Measurements from ENCODE around the gene IL1RAPL1.

The IL1RAPL1 gene

DNA sequence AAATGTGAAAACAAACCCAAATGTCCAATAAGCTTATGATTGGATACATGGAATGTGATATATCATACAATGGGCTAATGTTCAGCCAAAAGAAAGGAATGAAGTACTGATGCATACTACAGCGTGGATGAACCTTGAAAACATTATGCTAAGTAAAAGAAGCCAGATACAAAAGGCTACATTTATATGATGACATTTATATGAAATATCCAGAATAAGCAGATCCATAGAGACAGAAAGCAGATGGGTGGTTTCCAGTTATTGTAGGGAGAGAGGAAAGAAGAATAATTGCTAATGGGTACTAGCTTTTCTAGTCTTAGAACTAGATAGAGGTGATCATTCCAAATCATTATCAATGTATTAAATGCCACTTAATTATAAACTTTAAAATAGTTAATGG is 801.3 kb downstream of the IL1RAPL1 start:
- no peak for DNase-seq
- Histone ChIP-seq H3K27me3 (no peaks in the 10 kb centered on the region), H3K36me3 (no peaks in the 10 kb centered on the region), H3K4me1 (no peaks in the 10 kb centered on the region), H3K4me3 (ENCODE audit: low read depth, low read length) (no peak overlapping the region), H3K9me3 (no peaks in the 10 kb centered on the region)
- TF ChIP-seq, protein P1, sequence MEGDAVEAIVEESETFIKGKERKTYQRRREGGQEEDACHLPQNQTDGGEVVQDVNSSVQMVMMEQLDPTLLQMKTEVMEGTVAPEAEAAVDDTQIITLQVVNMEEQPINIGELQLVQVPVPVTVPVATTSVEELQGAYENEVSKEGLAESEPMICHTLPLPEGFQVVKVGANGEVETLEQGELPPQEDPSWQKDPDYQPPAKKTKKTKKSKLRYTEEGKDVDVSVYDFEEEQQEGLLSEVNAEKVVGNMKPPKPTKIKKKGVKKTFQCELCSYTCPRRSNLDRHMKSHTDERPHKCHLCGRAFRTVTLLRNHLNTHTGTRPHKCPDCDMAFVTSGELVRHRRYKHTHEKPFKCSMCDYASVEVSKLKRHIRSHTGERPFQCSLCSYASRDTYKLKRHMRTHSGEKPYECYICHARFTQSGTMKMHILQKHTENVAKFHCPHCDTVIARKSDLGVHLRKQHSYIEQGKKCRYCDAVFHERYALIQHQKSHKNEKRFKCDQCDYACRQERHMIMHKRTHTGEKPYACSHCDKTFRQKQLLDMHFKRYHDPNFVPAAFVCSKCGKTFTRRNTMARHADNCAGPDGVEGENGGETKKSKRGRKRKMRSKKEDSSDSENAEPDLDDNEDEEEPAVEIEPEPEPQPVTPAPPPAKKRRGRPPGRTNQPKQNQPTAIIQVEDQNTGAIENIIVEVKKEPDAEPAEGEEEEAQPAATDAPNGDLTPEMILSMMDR (IDR thresholded peaks at IDR 0.05; ENCODE audit: low read depth, low read length): no peak

DNA sequence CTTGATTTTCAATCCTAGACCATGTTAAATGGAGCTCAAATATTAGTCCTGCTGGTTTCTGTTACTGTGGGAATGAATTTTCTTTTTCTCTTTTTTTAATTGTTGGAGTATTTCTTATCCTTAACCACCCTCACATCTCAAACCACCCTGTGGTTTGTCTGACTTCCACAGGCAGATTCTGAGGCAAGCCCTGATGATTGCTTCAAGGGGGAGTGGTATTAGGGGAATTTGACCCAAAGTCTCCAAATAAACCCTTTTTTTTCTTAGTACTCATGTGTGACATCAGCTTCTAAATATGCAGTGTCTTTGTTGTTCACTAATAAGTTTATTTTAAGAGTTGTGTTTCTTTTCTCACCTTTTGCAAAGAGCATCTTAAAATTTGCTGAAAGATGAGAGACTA is 810.3 kb downstream of the IL1RAPL1 start:
- Histone ChIP-seq H3K27me3 (no peaks in the 10 kb centered on the region), H3K9me3 (no peaks in the 10 kb centered on the region), H3K4me3 (ENCODE audit: low read depth, low read length) (no peak overlapping the region), H3K36me3 (no peaks in the 10 kb centered on the region), H3K4me1 (no peaks in the 10 kb centered on the region)
- TF ChIP-seq, protein P1 (IDR thresholded peaks at IDR 0.05; ENCODE audit: low read depth, low read length): no peak
- DNase-seq: no peak

- DNase-seq: no peak
- H3K27me3 ChIP-seq: no peaks in the 10 kb centered on the region
- H3K36me3 ChIP-seq: no peaks in the 10 kb centered on the region
- H3K4me1 ChIP-seq: no peaks in the 10 kb centered on the region
- no peak overlapping the region for H3K4me3 ChIP-seq (ENCODE audit: low read depth, low read length)
- TF ChIP-seq, protein P1 (IDR thresholded peaks at IDR 0.05; ENCODE audit: low read depth, low read length): no peak
- no peaks in the 10 kb centered on the region for H3K9me3 ChIP-seq
These were observed 820.1 kb downstream of the IL1RAPL1 start for GRCh38 chrX:29407357-29407756.

- no peak for DNase-seq
- TF ChIP-seq, protein P1 (IDR thresholded peaks at IDR 0.05; ENCODE audit: low read depth, low read length): no peak
- no peak overlapping the region for H3K4me3 ChIP-seq (ENCODE audit: low read depth, low read length)
- no peaks in the 10 kb centered on the region for H3K36me3 ChIP-seq
- H3K4me1 ChIP-seq: no peaks in the 10 kb centered on the region
- no peaks in the 10 kb centered on the region for H3K9me3 ChIP-seq
- H3K27me3 ChIP-seq: no peaks in the 10 kb centered on the region
These were observed 832.7 kb downstream of the IL1RAPL1 start for GRCh38 chrX:29419774-29420553.

DNA sequence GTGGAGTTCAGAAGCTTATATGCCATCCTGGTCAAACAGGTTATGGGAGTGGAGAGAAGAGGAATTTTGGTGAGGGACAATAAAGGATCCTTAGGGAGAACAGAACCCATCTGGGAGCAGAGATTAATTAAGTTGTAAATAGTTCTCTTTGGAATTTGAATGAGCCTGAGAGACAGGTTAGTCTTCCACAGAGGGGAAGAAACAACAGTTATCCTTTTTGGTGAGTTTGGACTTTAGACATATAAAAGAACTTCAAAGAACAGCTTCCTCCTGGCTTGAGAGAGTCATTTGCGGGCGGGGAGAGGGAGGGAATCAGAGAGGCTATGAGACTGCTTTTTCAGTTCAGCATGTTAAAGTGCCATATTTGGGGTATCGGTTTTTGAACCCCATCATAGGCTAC is 834.8 kb downstream of the IL1RAPL1 start:
- TF ChIP-seq, protein P1 (IDR thresholded peaks at IDR 0.05; ENCODE audit: low read depth, low read length): no peak
- Histone ChIP-seq H3K4me1 (no peaks in the 10 kb centered on the region), H3K9me3 (no peaks in the 10 kb centered on the region), H3K27me3 (no peaks in the 10 kb centered on the region), H3K4me3 (ENCODE audit: low read depth, low read length) (no peak overlapping the region), H3K36me3 (no peaks in the 10 kb centered on the region)
- DNase-seq: no peak

DNA sequence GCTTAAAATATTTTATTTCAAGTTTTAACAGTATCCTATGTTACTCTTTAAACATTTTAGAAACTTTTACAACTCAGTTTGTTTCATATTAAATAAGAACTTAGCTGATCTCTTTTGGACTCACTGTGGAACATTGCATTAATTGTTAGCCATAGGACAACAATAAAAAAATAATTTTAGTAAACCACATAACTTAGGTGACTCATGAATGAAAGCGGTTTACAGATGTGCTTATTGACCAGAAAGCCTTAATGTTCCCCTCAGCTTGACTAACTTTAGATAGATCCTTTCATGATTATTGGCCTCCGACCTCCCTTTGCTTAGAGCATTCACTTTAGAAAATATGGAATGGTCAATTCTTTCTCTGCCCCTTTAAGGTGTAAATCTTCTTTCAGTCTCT is 844.6 kb downstream of the IL1RAPL1 start:
- Histone ChIP-seq H3K27me3 (no peaks in the 10 kb centered on the region), H3K4me1 (no peaks in the 10 kb centered on the region), H3K4me3 (ENCODE audit: low read depth, low read length) (no peak overlapping the region), H3K36me3 (no peaks in the 10 kb centered on the region), H3K9me3 (no peaks in the 10 kb centered on the region)
- DNase-seq: no peak
- TF ChIP-seq, protein P1 (IDR thresholded peaks at IDR 0.05; ENCODE audit: low read depth, low read length): no peak
